ENCODE results near the gene CELA1.

DNA sequence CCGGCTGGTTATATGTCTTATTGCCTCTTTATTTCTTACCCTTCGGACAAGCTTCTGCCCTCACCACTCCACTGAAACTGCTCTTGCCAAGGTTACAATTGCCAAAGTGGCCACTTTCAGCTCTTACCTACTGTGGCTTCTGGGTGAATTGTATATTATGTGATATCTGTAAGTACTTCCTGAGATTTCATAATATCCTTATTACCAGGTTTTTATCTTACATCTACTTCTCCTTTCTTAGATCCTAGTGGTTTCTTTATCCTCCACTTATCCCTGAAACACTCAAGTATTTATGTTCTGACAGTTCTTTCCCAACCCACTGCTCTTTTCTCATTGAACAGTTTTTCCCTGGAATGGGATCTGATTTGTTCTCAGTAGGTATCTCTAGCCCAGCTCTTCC is 10.5 kb downstream of the CELA1 start:
- TF ChIP-seq, protein P1, sequence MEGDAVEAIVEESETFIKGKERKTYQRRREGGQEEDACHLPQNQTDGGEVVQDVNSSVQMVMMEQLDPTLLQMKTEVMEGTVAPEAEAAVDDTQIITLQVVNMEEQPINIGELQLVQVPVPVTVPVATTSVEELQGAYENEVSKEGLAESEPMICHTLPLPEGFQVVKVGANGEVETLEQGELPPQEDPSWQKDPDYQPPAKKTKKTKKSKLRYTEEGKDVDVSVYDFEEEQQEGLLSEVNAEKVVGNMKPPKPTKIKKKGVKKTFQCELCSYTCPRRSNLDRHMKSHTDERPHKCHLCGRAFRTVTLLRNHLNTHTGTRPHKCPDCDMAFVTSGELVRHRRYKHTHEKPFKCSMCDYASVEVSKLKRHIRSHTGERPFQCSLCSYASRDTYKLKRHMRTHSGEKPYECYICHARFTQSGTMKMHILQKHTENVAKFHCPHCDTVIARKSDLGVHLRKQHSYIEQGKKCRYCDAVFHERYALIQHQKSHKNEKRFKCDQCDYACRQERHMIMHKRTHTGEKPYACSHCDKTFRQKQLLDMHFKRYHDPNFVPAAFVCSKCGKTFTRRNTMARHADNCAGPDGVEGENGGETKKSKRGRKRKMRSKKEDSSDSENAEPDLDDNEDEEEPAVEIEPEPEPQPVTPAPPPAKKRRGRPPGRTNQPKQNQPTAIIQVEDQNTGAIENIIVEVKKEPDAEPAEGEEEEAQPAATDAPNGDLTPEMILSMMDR (IDR thresholded peaks at IDR 0.05): no peak
- TF ChIP-seq POLR2A (IDR thresholded peaks at IDR 0.05; ENCODE audit: low read depth) (no peak), POLR2AphosphoS5 (IDR thresholded peaks at IDR 0.05) (no peak), EP300 (IDR thresholded peaks at IDR 0.05) (no peak)
